ENCODE results near the gene ABI1.

The ABI1 gene

GRCh38 chr10:26711324-26711723, 149.4 kb downstream of the ABI1 start:
- no peak for DNase-seq

- DNase-seq, result no peak
Observed at GRCh38 chr10:26706936-26707335, 153.8 kb downstream of the ABI1 start.

- no peak for DNase-seq
Observed at GRCh38 chr10:26706206-26706605, 154.6 kb downstream of the ABI1 start.

DNA sequence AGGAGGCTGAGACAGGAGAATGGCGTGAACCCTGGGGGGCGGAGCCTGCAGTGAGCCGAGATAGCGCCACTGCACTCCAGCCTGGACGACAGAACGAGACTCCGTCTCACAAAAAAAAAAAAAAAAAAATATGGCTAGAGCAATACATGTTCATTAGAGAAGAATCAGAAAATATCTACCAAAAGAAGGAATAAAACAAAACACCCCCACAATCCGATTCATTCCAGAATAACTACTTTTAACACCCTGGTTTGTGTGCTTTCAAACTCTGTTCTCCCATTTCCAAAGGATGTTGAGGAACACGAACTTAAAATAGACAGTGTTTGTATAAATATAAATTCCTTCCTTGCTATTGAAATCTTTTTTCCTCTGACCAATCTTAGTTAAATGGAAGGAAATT, 156.8 kb downstream of the ABI1 start:
- no peak for DNase-seq

DNA sequence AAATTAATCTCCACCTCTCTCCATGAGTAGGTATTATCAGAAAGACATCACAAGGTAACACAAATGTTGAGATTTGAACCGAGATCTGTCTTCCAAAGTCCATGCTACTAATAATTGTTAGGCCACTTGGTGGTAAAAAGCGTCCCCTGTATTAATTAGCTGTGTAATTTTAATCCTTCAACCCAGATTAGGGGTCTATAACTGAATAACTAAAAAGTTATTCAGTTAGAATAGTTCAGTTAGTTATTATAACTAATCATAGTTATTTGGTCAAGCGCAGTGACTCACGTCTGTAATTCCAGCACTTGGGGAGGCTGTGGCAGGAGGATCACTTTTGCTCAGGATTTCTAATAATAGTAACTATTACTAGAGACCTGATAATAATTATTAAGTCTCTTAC, 157.7 kb downstream of the ABI1 start:
- no peak for DNase-seq

- no peak for DNase-seq
Observed at GRCh38 chr10:26700884-26701630, 159.7 kb downstream of the ABI1 start.

- DNase-seq, result no peak
Observed at GRCh38 chr10:26699631-26700030, 161.1 kb downstream of the ABI1 start.

DNA sequence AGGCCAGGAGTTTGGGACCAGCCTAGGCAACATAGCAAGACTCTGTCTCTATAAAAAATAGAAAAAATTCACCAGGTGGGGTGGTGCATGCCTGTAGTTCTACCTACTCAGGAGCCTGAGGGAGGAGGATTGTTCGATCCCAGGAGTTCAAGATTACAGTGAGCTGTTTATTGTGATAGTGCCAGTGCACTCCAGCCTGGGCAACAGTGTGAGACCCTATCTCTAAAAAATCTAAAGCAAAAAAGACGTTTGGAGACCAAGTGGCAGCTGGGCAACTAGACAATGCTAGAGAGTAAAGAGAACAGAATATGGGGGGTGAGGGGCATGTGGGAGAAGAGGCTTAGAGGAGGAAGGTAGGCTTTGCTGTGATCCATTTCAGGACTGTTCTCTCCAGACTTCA, 161.8 kb downstream of the ABI1 start:
- no peak for DNase-seq

GRCh38 chr10:26697922-26698608, 162.7 kb downstream of the ABI1 start:
- DNase-seq, result no peak

DNA sequence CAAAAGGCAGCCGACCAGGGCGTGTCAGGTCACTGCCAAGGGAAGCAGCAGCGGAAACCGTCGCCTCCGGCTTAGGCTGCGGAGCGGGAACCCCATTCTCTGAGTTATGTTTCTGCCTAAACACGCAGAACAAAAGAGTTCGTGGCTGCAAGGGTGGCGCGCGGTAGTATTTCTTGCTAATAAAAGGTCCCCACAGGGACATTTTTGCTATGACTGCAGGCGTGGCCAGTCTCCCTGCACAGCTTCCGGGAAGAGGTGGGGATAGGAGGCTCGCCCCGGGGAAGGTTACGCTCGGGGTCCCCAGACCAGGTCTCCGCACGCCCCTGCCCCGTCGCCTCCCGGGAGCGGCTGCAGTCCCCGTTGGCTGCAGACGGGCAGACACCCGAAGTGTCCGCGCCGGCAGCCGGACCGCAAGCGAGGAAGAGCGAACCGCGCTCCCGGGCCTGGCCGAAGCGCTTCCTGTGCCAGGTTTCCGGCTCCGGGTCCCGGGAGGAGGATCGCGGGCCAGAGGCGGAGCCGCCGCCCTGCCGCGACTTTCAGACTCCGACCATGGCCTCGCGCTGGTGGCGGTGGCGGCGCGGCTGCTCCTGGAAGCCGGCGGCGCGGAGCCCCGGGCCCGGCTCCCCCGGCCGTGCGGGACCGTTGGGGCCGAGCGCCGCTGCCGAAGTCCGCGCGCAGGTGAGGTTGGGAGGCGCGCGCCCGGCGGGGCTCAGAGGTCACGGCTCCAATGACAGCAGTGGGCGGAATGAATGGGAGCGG, 163.4 kb downstream of the ABI1 start, which contains the start of gene PDSS1:
Gene PDSS1, plus strand, starts transcription at position 539 of the 759 bp plus-strand sequence. Its CDS starts 11 bp downstream, at position 550.
- DNase-seq, result peak; percentile 52 to 54

DNA sequence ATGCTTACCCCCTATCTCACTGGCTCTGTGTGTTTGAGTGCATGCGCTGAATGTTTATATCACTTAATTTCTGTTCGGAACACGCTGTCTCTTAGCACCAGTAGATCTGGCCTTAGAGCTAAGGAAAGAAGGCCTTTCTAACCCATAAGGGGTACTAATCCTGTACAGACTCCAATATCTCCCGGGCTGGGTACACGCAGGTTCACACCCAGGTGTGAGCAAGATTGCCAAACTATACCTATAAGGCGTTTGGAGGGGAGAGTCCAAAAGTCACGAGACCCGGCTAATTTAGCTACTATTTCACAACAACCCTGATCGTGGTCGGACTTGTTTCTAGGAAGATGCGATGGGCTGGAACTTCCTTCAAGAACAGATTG, 164.0 kb downstream of the ABI1 start:
- DNase-seq, result no peak

Data from activated CD4-positive, alpha-beta T cell treated with anti-CD3 and anti-CD28 coated beads, Interleukin-2, amount 50 U/mL, for 4 hours (primary cell).